KMS-11 (cell line): Measurements from ENCODE around the gene MOB3C.

ENCODE experiments used
- H2AFZ ChIP-seq: fragments of 200-600 bp; sonication (generic); 2 replicates; pipeline ENCODE4 v1.6.1; 2016; ENCODE audit warnings: antibody characterized with exemption, mixed run types, low read depth
- H3K27ac ChIP-seq: fragments of 200-600 bp; sonication (generic); 2 replicates; pipeline ENCODE4 v1.6.1; 2016; ENCODE audit warnings: mild to moderate bottlenecking, mixed run types
- H3K27me3 ChIP-seq: fragments of 200-600 bp; sonication (generic); 2 replicates; pipeline ENCODE4 v1.6.1; 2017; ENCODE audit warnings: mild to moderate bottlenecking, low read depth, mixed run types, moderate library complexity; ENCODE audit not compliant: insufficient read depth
- H3K36me3 ChIP-seq: fragments of 200-600 bp; sonication (generic); 2 replicates; pipeline ENCODE4 v1.6.1; 2017; ENCODE audit warnings: mild to moderate bottlenecking, mixed run types; ENCODE audit not compliant: insufficient read depth
- H3K4me1 ChIP-seq: fragments of 200-600 bp; sonication (generic); 2 replicates; pipeline ENCODE4 v1.6.1; 2016; ENCODE audit warnings: mild to moderate bottlenecking, low read depth, mixed run types; ENCODE audit not compliant: poor library complexity, severe bottlenecking
- H3K4me2 ChIP-seq: fragments of 200-600 bp; sonication (generic); 2 replicates; pipeline ENCODE4 v1.7.0; 2016; ENCODE audit warnings: mild to moderate bottlenecking, mixed run types
- H3K4me3 ChIP-seq: fragments of 200-600 bp; sonication (generic); IDR thresholded peaks from 2 replicates; pipeline ENCODE4 v1.6.1; 2017; ENCODE audit warnings: low read depth, low read length, mixed read lengths; ENCODE audit not compliant: insufficient read depth
- H3K79me2 ChIP-seq: fragments of 200-600 bp; sonication (generic); 2 replicates; pipeline ENCODE4 v1.6.1; 2016; ENCODE audit warnings: low read depth, mixed run types; ENCODE audit not compliant: insufficient read depth
- H3K9ac ChIP-seq: fragments of 200-600 bp; sonication (generic); 2 replicates; pipeline ENCODE4 v1.6.1; 2016; ENCODE audit warnings: mild to moderate bottlenecking, mixed run types
- H4K20me1 ChIP-seq: fragments of 200-600 bp; sonication (generic); 2 replicates; pipeline ENCODE4 v1.6.1; 2016; ENCODE audit warnings: mild to moderate bottlenecking, mixed run types; ENCODE audit not compliant: insufficient read depth
- TF ChIP-seq, protein P1 (sequence below): fragments of 200-600 bp; sonication (generic); conservative IDR thresholded peaks from 2 replicates; pipeline ENCODE4 v1.6.1; 2017; ENCODE audit warnings: low read depth, mild to moderate bottlenecking, antibody characterized with exemption, low read length, moderate library complexity, mixed read lengths

Gene MOB3C

DNA sequence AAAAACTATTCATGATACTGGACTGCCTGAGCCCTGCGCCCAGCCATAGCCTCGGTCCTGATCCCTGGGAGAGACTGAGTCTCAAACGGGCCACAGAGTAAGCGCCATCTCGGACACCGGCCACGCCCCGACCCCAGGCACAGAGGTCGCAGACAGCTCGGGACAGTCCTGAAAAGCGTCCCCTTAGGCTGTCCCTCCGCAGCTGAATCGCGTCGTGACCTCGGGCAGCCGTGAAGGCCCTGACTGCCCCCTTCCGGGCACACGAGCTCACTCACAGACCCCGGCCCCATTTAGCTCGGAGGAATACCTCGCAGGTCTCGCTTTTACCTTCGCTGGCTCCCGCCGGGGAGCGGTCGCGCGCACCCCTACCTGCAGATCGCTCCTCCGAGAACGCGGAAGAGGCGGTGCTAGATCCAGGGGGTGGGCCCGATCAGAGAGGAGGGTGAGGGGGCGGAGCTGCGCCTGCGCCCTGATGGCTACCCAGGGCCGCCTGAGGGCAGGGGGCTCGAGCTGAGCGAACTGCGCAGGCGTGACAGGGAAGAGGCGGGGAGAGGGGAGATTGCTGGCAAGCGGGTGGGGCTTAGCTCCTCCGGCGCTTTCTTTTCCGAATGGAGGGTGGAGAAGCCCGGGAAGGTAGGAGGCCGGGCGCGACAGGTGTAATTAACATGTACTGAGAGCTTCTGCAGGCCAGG is 12.6 kb downstream of the MOB3C start, which contains the start of gene MKNK1:
Gene MKNK1 (minus strand): TSS at position 411 of the 692 bp plus-strand sequence. CDS start 20,941 bp downstream, outside the sequence.
- no peak within 1 kb of the TSS for H3K27ac ChIP-seq
- H2AFZ ChIP-seq = peak within 1 kb of the TSS; percentile 90
- H3K4me1 ChIP-seq = peaks cover 8% of the 10 kb centered on the region
- TF ChIP-seq, protein P1, sequence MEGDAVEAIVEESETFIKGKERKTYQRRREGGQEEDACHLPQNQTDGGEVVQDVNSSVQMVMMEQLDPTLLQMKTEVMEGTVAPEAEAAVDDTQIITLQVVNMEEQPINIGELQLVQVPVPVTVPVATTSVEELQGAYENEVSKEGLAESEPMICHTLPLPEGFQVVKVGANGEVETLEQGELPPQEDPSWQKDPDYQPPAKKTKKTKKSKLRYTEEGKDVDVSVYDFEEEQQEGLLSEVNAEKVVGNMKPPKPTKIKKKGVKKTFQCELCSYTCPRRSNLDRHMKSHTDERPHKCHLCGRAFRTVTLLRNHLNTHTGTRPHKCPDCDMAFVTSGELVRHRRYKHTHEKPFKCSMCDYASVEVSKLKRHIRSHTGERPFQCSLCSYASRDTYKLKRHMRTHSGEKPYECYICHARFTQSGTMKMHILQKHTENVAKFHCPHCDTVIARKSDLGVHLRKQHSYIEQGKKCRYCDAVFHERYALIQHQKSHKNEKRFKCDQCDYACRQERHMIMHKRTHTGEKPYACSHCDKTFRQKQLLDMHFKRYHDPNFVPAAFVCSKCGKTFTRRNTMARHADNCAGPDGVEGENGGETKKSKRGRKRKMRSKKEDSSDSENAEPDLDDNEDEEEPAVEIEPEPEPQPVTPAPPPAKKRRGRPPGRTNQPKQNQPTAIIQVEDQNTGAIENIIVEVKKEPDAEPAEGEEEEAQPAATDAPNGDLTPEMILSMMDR = no peak
- peak within 1 kb of the TSS; percentile 83 for H3K4me2 ChIP-seq
- H3K9ac ChIP-seq = peak within 1 kb of the TSS; percentile 49; the same call in 1 of the 2 replicates
- H3K79me2 ChIP-seq = no peaks in the 10 kb centered on the region
- no peaks in the 10 kb centered on the region for H3K36me3 ChIP-seq
- no peaks in the 10 kb centered on the region for H4K20me1 ChIP-seq
- H3K27me3 ChIP-seq = no peaks in the 10 kb centered on the region
- peak within 1 kb of the TSS; percentile 94 for H3K4me3 ChIP-seq

DNA sequence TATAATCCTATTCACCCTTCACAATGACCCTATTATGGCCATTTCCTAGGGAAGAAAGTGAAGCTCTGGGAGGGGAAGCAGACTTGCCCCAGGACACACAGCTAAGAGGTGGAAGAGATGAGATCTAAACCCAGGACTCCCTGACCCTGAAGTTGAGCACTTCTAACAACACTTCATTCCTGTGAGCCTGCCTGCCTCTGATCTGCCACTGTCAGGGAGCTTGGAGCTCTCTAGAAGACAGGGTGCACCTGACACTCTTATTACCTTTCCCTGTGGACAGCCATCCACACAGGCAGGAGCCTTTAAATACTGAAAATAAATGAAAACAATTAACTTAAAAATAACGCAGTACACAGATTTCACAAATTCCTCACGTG is 13.1 kb downstream of the MOB3C start:
- Histone ChIP-seq H2AFZ (peak overlapping the region; percentile 90), H3K9ac (peak overlapping the region; percentile 49; the same call in 1 of the 2 replicates), H3K4me1 (peaks cover 8% of the 10 kb centered on the region), H3K36me3 (no peaks in the 10 kb centered on the region), H3K27ac (no peak overlapping the region), H3K79me2 (no peaks in the 10 kb centered on the region), H3K4me2 (peak overlapping the region; percentile 83), H3K27me3 (no peaks in the 10 kb centered on the region), H4K20me1 (no peaks in the 10 kb centered on the region), H3K4me3 (peak overlapping the region; percentile 94)
- TF ChIP-seq, protein P1 = no peak

GRCh38 chr1:46601257-46602007 is 15.2 kb downstream of the MOB3C start:
- no peak overlapping the region for H3K9ac ChIP-seq
- no peaks in the 10 kb centered on the region for H3K27me3 ChIP-seq
- TF ChIP-seq, protein P1 = no peak
- no peak overlapping the region for H2AFZ ChIP-seq
- no peaks in the 10 kb centered on the region for H4K20me1 ChIP-seq
- H3K4me3 ChIP-seq = no peak overlapping the region
- no peak overlapping the region for H3K4me2 ChIP-seq
- H3K36me3 ChIP-seq = no peaks in the 10 kb centered on the region
- H3K79me2 ChIP-seq = no peaks in the 10 kb centered on the region
- H3K4me1 ChIP-seq = peaks cover 8% of the 10 kb centered on the region
- H3K27ac ChIP-seq = no peak overlapping the region

DNA sequence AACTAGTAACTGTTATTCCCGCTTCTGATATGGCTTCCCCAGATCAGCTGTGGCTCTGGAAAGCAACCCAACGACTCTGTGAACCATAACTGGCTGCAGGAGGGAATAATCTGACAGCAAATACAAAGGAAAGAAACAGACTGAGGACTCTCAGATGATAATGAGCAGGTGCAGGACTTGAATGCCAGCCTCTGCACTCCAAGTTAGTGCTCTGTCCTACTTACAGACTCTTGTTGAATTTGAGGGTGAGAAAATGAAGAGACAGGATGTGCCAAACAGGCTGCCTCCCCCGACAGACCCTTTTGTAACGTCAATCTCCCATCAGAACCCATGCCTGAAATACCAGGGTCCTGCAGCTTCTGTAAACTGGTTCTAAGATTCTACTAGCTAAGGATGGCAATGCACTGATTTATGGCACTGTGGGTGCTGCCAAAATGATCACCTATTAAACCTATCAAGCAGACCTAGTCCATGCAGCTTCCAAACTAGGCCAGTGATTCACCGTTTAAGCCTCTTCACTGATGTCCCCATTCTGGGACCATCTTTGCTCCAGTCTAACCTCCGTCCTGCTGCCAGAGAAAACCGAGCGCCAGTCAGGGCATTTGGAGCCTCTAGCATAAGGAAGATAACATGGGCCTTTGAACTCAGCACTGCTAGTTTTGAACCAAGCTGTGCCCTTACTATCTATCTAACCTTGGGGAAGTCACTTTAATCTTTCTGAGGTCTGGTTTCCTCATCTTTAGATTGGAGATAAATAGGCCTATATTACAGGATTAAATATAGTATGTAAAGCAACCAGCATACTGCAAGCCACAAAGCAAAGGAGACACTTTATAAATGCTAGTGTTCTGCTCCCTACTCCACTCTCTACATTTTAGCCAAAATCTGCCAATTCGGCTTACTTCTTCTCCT is 17.3 kb downstream of the MOB3C start:
- H3K4me3 ChIP-seq = no peak overlapping the region
- TF ChIP-seq, protein P1 = no peak
- H3K79me2 ChIP-seq = no peaks in the 10 kb centered on the region
- no peak overlapping the region for H3K9ac ChIP-seq
- H3K27ac ChIP-seq = no peak overlapping the region
- peaks cover 14% of the 10 kb centered on the region for H3K4me1 ChIP-seq
- no peak overlapping the region for H2AFZ ChIP-seq
- no peaks in the 10 kb centered on the region for H3K27me3 ChIP-seq
- no peak overlapping the region for H3K4me2 ChIP-seq
- no peaks in the 10 kb centered on the region for H3K36me3 ChIP-seq
- no peaks in the 10 kb centered on the region for H4K20me1 ChIP-seq
